DOHH2 (cell line): Measurements from ENCODE around the gene CFAP58.
"Not testable (repeated sequence)": the region's sequence is repeated elsewhere in the genome, so short reads cannot be mapped to it uniquely, and the experiment has no call there.

Experiments
- H3F3A ChIP-seq: fragments of 200-600 bp; sonication (generic), shearing (Covaris generic); 2 replicates; pipeline ENCODE4 v1.6.0; 2016; ENCODE audit warnings: antibody characterized with exemption, mild to moderate bottlenecking; ENCODE audit not compliant: control insufficient read depth, insufficient read depth
- H3K27ac ChIP-seq: fragments of 200-600 bp; sonication (generic); 2 replicates; pipeline ENCODE4 v1.5.1; 2014; ENCODE audit warnings: low read depth, mild to moderate bottlenecking, low read length, moderate library complexity
- H3K27me3 ChIP-seq: fragments of 200-600 bp; sonication (generic); 2 replicates; pipeline ENCODE4 v1.6.1; 2014; ENCODE audit warnings: mild to moderate bottlenecking, low read length, mixed read lengths; ENCODE audit not compliant: control insufficient read depth
- H3K36me3 ChIP-seq: fragments of 200-600 bp; sonication (generic); 2 replicates; pipeline ENCODE4 v1.6.1; 2014; ENCODE audit warnings: mild to moderate bottlenecking, low read length, moderate library complexity, mixed read lengths; ENCODE audit not compliant: control insufficient read depth
- H3K4me1 ChIP-seq: fragments of 200-600 bp; sonication (generic); 2 replicates; pipeline ENCODE4 v1.6.1; 2014; ENCODE audit warnings: mild to moderate bottlenecking, low read length, mixed read lengths; ENCODE audit not compliant: control insufficient read depth
- H3K4me2 ChIP-seq: fragments of 200-600 bp; sonication (generic); 2 replicates; pipeline ENCODE4 v1.6.0; 2014; ENCODE audit warnings: mild to moderate bottlenecking, low read length, moderate library complexity
- H3K4me3 ChIP-seq: fragments of 200-600 bp; sonication (generic); 2 replicates; pipeline ENCODE4 v1.5.1; 2014; ENCODE audit warnings: mild to moderate bottlenecking, low read length, mixed read lengths
- H3K79me2 ChIP-seq: fragments of 200-600 bp; sonication (generic); 2 replicates; pipeline ENCODE4 v1.6.1; 2014; ENCODE audit warnings: mild to moderate bottlenecking, low read length, mixed read lengths; ENCODE audit not compliant: control insufficient read depth
- H3K9me2 ChIP-seq: fragments of 200-600 bp; sonication (generic); replicated peaks from 2 replicates; pipeline ENCODE4 v1.6.1; 2014; ENCODE audit warnings: mild to moderate bottlenecking, low read length, mixed read lengths; ENCODE audit not compliant: control insufficient read depth
- H3K9me3 ChIP-seq: fragments of 200-600 bp; sonication (generic); 2 replicates; pipeline ENCODE4 v1.6.1; 2014; ENCODE audit warnings: antibody characterized with exemption, low read length, mixed read lengths; ENCODE audit not compliant: control insufficient read depth, insufficient read depth
- H4K20me1 ChIP-seq: fragments of 200-600 bp; sonication (generic); 2 replicates; pipeline ENCODE4 v1.6.0; 2014; ENCODE audit warnings: low read depth, mild to moderate bottlenecking, antibody characterized with exemption, low read length, moderate library complexity; ENCODE audit not compliant: control insufficient read depth, insufficient read depth
- CTCF ChIP-seq: fragments of 200-600 bp; sonication (generic); IDR thresholded peaks from one replicate; pipeline ENCODE4 v1.5.1; 2014; ENCODE audit warnings: antibody characterized with exemption, mild to moderate bottlenecking, low read depth, low read length; ENCODE audit not compliant: poor library complexity, severe bottlenecking
- EZH2phosphoT487 ChIP-seq: fragments of 200-600 bp; sonication (generic); IDR thresholded peaks from 2 replicates; pipeline ENCODE4 v1.6.1; 2017; ENCODE audit warnings: borderline replicate concordance, mild to moderate bottlenecking, antibody characterized with exemption, low read length, moderate library complexity, mixed read lengths

The CFAP58 gene

DNA sequence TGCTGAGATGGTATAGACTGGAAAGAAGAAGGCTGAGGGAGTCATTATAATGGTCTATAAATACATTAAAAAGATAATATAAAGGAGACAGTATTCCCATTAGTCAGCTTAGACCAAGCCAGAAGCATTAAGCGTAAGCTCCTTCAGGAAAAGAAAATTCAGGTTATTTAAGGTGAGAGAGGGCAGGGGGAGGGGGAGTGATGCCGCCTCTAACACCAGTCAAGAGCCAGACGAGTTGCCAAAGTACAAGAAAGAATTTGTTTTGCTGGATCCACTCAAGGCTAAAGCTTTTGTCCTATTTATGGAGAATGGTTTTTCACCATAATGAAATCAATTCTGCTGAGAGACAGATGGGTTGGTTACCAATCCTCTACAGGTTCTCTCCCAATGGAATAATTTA is 99.3 kb downstream of the CFAP58 start:
- Histone ChIP-seq H3F3A (no peaks in the 10 kb centered on the region), H3K9me3 (no peaks in the 10 kb centered on the region), H3K4me2 (no peak overlapping the region), H3K27me3 (0 out of 2 replicates have a peak, but pooled peaks cover 1% of the 10 kb centered on the region), H4K20me1 (no peaks in the 10 kb centered on the region), H3K4me3 (no peak overlapping the region), H3K36me3 (no peaks in the 10 kb centered on the region), H3K4me1 (no peaks in the 10 kb centered on the region), H3K9me2 (no peaks in the 10 kb centered on the region), H3K27ac (no peak overlapping the region), H3K79me2 (no peaks in the 10 kb centered on the region)
- TF ChIP-seq CTCF (no peak), EZH2phosphoT487 (no peak)

DNA sequence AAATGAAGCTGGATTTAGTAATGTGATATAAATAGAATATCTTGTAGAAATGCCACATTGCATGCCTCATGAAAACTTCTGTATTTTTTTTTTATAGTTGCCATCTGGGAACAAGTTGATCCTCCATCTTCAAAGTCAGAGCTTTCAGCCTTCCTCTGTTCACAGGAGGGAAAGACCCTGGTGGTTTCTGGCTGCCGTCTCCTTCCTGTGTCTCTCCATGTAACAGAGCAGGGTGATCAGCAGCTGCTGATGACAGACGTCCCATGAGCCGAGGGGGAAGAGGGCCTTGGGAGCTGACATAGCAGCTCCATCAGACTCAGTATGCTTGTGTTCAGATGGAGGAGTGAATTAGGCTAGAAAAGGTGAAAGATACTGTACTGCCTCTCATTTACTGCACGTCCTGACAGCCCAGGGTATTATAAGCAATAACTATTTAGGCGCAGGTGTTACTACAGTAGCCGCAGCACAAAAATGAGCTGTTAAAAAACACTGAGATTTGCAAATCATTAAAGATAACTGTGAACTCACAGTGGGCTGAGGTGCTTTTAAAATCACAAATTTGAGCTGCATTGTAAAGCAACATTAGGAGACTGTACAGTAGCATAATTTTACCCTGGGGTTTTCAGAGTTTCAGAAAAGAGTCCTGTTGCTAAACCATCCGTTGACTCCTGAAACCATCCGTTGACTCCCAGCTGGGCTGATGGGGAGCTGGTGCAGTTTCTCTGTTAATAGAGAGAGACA is 103.3 kb downstream of the CFAP58 start:
- Histone ChIP-seq H3K4me2 (no peak overlapping the region), H3K9me3 (no peaks in the 10 kb centered on the region), H3K36me3 (no peaks in the 10 kb centered on the region), H3F3A (no peaks in the 10 kb centered on the region), H4K20me1 (no peaks in the 10 kb centered on the region), H3K79me2 (no peaks in the 10 kb centered on the region), H3K4me1 (no peaks in the 10 kb centered on the region), H3K27ac (no peak overlapping the region), H3K9me2 (no peaks in the 10 kb centered on the region), H3K27me3 (no peaks in the 10 kb centered on the region), H3K4me3 (no peak overlapping the region)
- no peak for TF ChIP-seq EZH2phosphoT487
- no peak for TF ChIP-seq CTCF

DNA sequence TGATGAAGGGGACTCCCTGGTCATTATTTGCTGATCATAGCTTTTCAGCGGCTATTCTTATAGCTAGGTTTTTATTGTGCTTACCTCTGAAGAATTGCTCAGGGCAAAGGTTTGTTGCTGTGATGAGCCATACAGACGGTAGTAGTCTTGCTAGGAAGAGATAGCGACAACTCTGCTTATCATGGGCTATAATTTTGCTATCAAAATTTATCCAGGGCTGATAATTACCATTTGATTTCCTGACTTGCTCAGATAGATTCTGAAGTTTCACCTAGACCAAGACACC is 103.9 kb downstream of the CFAP58 start:
- Histone ChIP-seq H3K4me3 (no peak overlapping the region), H3K27me3 (no peaks in the 10 kb centered on the region), H3K4me2 (no peak overlapping the region)

GRCh38 chr10:104465575-104465974 is 111.9 kb downstream of the CFAP58 start:
- not testable (repeated sequence) for H3K79me2 ChIP-seq, H3K27ac ChIP-seq, H3F3A ChIP-seq, H3K9me3 ChIP-seq, H3K36me3 ChIP-seq, H3K4me3 ChIP-seq, H3K9me2 ChIP-seq, H3K4me2 ChIP-seq, H3K4me1 ChIP-seq, H3K27me3 ChIP-seq, H4K20me1 ChIP-seq

More for the DNA sequence above, 103.9 kb downstream of the CFAP58 start:
- H3K9me3 ChIP-seq, result no peaks in the 10 kb centered on the region
- no peaks in the 10 kb centered on the region for H3K4me1 ChIP-seq
- no peaks in the 10 kb centered on the region for H3F3A ChIP-seq
- TF ChIP-seq EZH2phosphoT487, result no peak
- no peak for TF ChIP-seq CTCF
- no peaks in the 10 kb centered on the region for H4K20me1 ChIP-seq
- no peak overlapping the region for H3K27ac ChIP-seq
- no peaks in the 10 kb centered on the region for H3K36me3 ChIP-seq
- H3K79me2 ChIP-seq, result no peaks in the 10 kb centered on the region
- no peaks in the 10 kb centered on the region for H3K9me2 ChIP-seq

DNA sequence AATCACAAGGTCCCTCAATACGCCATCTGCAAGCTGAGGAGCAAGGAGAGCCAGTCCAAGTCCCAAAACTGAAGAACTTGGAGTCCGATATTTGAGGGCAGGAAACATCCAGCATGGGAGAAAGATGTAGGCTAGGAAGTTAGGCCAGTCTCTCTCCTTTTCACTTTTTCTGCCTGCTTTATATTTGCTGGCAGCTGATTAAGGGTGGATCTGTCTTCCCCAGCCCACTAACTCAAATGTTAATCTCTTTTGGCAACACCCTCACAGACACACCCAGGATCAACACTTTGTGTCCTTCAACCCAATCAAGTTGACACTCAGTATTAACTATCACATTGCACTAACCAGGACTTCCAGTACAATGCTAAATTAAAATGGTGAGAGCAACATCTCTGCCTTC is 115.2 kb downstream of the CFAP58 start:
- not testable (repeated sequence) for H3K27ac ChIP-seq, H3K9me3 ChIP-seq, H4K20me1 ChIP-seq, H3K9me2 ChIP-seq, H3K4me1 ChIP-seq, H3K36me3 ChIP-seq, H3K79me2 ChIP-seq, H3K4me2 ChIP-seq, H3F3A ChIP-seq, H3K4me3 ChIP-seq, H3K27me3 ChIP-seq
